ENCODE data around the gene CTPS2. TPM values are rescaled to one million over a fixed set of nuclear protein-coding genes. Genes with fewer than 3 reads are reported as not detected.

CTPS2 gene
- polyA plus RNA-seq, 3 donors: 1.4 to 3.4 (median 2.8) TPM

DNA sequence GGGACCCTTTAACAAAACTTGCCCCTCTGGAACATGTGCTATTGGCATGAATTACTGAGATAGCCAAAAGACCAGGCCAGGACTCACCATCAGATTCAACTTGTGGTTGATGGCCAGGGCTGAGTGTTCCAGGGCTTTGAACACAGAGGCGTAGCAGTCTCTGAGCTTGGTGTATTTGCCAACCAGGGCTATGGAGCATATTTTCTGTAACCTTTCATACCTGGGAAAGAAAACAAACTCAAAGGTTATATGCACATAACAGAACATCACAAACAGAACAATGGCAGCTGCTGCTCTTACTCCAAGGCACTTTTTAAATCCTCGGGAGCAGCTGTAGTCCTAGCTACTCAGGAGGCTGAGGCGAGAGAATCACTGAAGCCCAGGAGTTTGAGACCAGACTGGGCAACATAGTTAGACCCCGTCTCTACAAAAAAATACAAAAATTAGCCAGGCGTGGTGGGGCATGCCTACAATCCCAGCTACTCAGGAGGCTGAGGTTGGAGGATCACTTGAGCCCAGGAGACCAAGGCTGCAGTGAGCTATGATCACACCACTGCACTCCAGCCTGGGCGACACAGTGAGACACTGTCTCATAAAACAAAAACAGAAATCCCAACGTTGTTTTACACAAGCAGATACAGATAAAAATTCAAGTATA lies 29.3 kb downstream of the CTPS2 start:
- H3K36me3 Mint-ChIP-seq: peaks cover 23 to 38% of the 10 kb centered on the region in 2 donors
- Histone ChIP-seq H3K36me3 (replicated peaks in 1 of 2; ENCODE audit: control insufficient read depth in 1 of 2, insufficient read depth in 2 of 2, low read length in 2 of 2) (peaks cover 16 to 33% of the 10 kb centered on the region in 2 donors), H3K27ac (ENCODE audit: low read depth in 1 of 2, low read length in 2 of 2) (no peak overlapping the region), H3K4me2 (replicated peaks; ENCODE audit: extremely low read depth, low read length, poor library complexity, severe bottlenecking) (no peak overlapping the region), H3K27me3 (ENCODE audit: control insufficient read depth in 2 of 2, insufficient read depth in 2 of 2, low read length in 2 of 2) (peaks cover 0 to 1% of the 10 kb centered on the region in 2 donors), H4K20me1 (ENCODE audit: insufficient read depth, low read length) (no peaks in the 10 kb centered on the region), H3K4me1 (ENCODE audit: control insufficient read depth in 1 of 2, insufficient read depth in 2 of 2, low read length in 2 of 2) (no peaks in the 10 kb centered on the region), H2AFZ (ENCODE audit: insufficient read depth, low read depth, low read length, poor library complexity, severe bottlenecking) (no peak overlapping the region), H3K9ac (ENCODE audit: insufficient read depth, low read length, poor library complexity, severe bottlenecking) (no peak overlapping the region), H3K4me3 (replicated peaks in 1 of 3; ENCODE audit: low read depth in 2 of 3, low read length in 3 of 3) (no peak overlapping the region), H3K79me2 (ENCODE audit: insufficient read depth, low read length) (no peaks in the 10 kb centered on the region), H3K9me3 (replicated peaks in 1 of 2; ENCODE audit: control insufficient read depth in 1 of 2, insufficient read depth in 1 of 2, low read length in 2 of 2) (no peaks in the 10 kb centered on the region)
- H3K9me3 Mint-ChIP-seq: no peaks in the 10 kb centered on the region
- WGBS (ENCODE audit: insufficient coverage): 90% methylated on average over 2 of the region's 7 CpGs
- intact Hi-C loops (cut with micrococcal nuclease): no loop called here
- H3K4me3 Mint-ChIP-seq: no peak overlapping the region
- DNase-seq: no peak
- TF ChIP-seq, protein P1, sequence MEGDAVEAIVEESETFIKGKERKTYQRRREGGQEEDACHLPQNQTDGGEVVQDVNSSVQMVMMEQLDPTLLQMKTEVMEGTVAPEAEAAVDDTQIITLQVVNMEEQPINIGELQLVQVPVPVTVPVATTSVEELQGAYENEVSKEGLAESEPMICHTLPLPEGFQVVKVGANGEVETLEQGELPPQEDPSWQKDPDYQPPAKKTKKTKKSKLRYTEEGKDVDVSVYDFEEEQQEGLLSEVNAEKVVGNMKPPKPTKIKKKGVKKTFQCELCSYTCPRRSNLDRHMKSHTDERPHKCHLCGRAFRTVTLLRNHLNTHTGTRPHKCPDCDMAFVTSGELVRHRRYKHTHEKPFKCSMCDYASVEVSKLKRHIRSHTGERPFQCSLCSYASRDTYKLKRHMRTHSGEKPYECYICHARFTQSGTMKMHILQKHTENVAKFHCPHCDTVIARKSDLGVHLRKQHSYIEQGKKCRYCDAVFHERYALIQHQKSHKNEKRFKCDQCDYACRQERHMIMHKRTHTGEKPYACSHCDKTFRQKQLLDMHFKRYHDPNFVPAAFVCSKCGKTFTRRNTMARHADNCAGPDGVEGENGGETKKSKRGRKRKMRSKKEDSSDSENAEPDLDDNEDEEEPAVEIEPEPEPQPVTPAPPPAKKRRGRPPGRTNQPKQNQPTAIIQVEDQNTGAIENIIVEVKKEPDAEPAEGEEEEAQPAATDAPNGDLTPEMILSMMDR (IDR thresholded peaks at IDR 0.05): no peak
- H3K27me3 Mint-ChIP-seq (ENCODE audit: low read depth in 3 of 3): peaks cover 0 to 23% (median 0%) of the 10 kb centered on the region in 3 donors
- H3K4me1 Mint-ChIP-seq: no peaks in the 10 kb centered on the region
- H3K27ac Mint-ChIP-seq: peak overlapping the region in 1 of 7 donors; percentile 66

DNA sequence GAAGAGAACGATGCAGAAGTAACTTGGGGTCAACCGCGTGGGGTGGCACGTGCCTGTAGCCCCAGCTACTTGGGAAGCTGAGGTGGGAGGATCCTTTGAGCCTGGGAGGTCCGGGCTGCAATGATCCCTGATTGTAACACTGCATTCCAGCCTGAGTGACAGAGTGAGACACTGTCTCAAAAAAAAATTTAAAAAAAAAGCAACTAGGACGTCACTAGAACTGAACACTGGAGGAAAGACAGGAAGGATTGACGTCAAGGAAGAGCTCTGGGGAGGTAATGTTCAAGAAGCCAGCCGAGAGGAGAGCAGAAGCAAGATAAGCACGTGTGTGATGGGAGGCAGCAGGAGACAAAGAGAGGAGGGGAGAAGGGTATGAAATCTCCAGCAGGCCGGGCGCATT lies 33.8 kb downstream of the CTPS2 start:
- Mint-ChIP-seq H3K27ac (peak overlapping the region in 3 of 7 donors; percentile 21 to 47 (median 23)), H3K36me3 (peaks cover 29 to 34% of the 10 kb centered on the region in 2 donors), H3K4me3 (no peak overlapping the region), H3K9me3 (peaks cover 0 to 1% (median 0%) of the 10 kb centered on the region in 7 donors), H3K27me3 (ENCODE audit: low read depth in 3 of 3) (peaks cover 0 to 32% (median 0%) of the 10 kb centered on the region in 3 donors), H3K4me1 (no peaks in the 10 kb centered on the region)
- Histone ChIP-seq H4K20me1 (ENCODE audit: insufficient read depth, low read length) (no peaks in the 10 kb centered on the region), H3K27me3 (ENCODE audit: control insufficient read depth in 2 of 2, insufficient read depth in 2 of 2, low read length in 2 of 2) (peaks cover 0 to 8% of the 10 kb centered on the region in 2 donors), H3K79me2 (ENCODE audit: insufficient read depth, low read length) (no peaks in the 10 kb centered on the region), H2AFZ (ENCODE audit: insufficient read depth, low read depth, low read length, poor library complexity, severe bottlenecking) (no peak overlapping the region), H3K4me2 (replicated peaks; ENCODE audit: extremely low read depth, low read length, poor library complexity, severe bottlenecking) (no peak overlapping the region), H3K27ac (ENCODE audit: low read depth in 1 of 2, low read length in 2 of 2) (no peak overlapping the region), H3K4me3 (replicated peaks in 1 of 3; ENCODE audit: low read depth in 2 of 3, low read length in 3 of 3) (no peak overlapping the region), H3K9ac (ENCODE audit: insufficient read depth, low read length, poor library complexity, severe bottlenecking) (no peak overlapping the region), H3K9me3 (replicated peaks in 1 of 2; ENCODE audit: control insufficient read depth in 1 of 2, insufficient read depth in 1 of 2, low read length in 2 of 2) (no peaks in the 10 kb centered on the region), H3K36me3 (replicated peaks in 1 of 2; ENCODE audit: control insufficient read depth in 1 of 2, insufficient read depth in 2 of 2, low read length in 2 of 2) (peaks cover 10 to 36% of the 10 kb centered on the region in 2 donors), H3K4me1 (ENCODE audit: control insufficient read depth in 1 of 2, insufficient read depth in 2 of 2, low read length in 2 of 2) (no peaks in the 10 kb centered on the region)
- no peak for DNase-seq
- TF ChIP-seq, protein P1 (IDR thresholded peaks at IDR 0.05): no peak
- intact Hi-C loops (cut with micrococcal nuclease): no loop called here
- 93% methylated on average over 3 of the region's 11 CpGs for WGBS (ENCODE audit: insufficient coverage)

Data from CD14-positive monocyte (primary cell).